Fibroblast of the aortic adventitia (primary cell): ENCODE measurements around the gene FLT1. TPM values are rescaled to one million over a fixed set of nuclear protein-coding genes. Genes with fewer than 3 reads are reported as not detected.
A peak's percentile ranks its signal among the peaks of the same experiment; 100 is the strongest.

Experiments
- DNase-seq: peaks from one replicate; pipeline ENCODE4 v3.0.0-alpha.2; 2010; ENCODE audit warnings: low read depth
- H3K4me3 ChIP-seq: 2 replicates; pipeline ENCODE4 v1.5.1; 2011; ENCODE audit warnings: low read depth, mild to moderate bottlenecking, control low read depth, low read length, moderate library complexity
- CTCF ChIP-seq: IDR thresholded peaks from 2 replicates; pipeline ENCODE4 v1.5.1; 2011; ENCODE audit warnings: mild to moderate bottlenecking, low read length, control low read depth, inconsistent platforms; ENCODE audit not compliant: insufficient read depth
- total RNA-seq: library from RNA; depleted of rRNA; stranded (reverse); fragments of >200 nt; gene quantifications from 2 replicates; pipeline ENCODE4 v1.2.3, GENCODE V29; 2012; ENCODE audit warnings: low replicate concordance

FLT1 gene
- total RNA-seq, 1 donor = 0.36 TPM

GRCh38 chr13:28355822-28356371 lies 139.0 kb downstream of the FLT1 start:
- no peak overlapping the region for H3K4me3 ChIP-seq
- DNase-seq = peak; percentile 60
- TF ChIP-seq CTCF = no peak

GRCh38 chr13:28355046-28355821 lies 139.7 kb downstream of the FLT1 start:
- no peak for TF ChIP-seq CTCF
- H3K4me3 ChIP-seq = no peak overlapping the region
- DNase-seq = peak; percentile 49

- no peak for TF ChIP-seq CTCF
- no peak overlapping the region for H3K4me3 ChIP-seq
- DNase-seq = no peak
Observed at GRCh38 chr13:28353679-28354078, 141.2 kb downstream of the FLT1 start.

GRCh38 chr13:28349907-28350654 lies 144.8 kb downstream of the FLT1 start:
- no peak for DNase-seq
- TF ChIP-seq CTCF = no peak
- no peak overlapping the region for H3K4me3 ChIP-seq

- no peak for TF ChIP-seq CTCF
- DNase-seq = no peak
- H3K4me3 ChIP-seq = no peak overlapping the region
Observed at GRCh38 chr13:28349371-28349770, 145.6 kb downstream of the FLT1 start.

GRCh38 chr13:28347456-28348371 lies 147.2 kb downstream of the FLT1 start:
- peak; percentile 27 for DNase-seq
- no peak for TF ChIP-seq CTCF
- H3K4me3 ChIP-seq = no peak overlapping the region
